Measurements from ENCODE around the gene SLCO2A1.

The SLCO2A1 gene

GRCh38 chr3:134074790-134075567, 45.3 kb upstream of the SLCO2A1 start:
- no peak for TF ChIP-seq CTCF (IDR thresholded peaks at IDR 0.05)

- no peak for TF ChIP-seq CTCF (IDR thresholded peaks at IDR 0.05)
These were observed 44.5 kb upstream of the SLCO2A1 start for GRCh38 chr3:134074001-134074789.

- TF ChIP-seq CTCF (IDR thresholded peaks at IDR 0.05), result no peak
These were observed 43.8 kb upstream of the SLCO2A1 start for GRCh38 chr3:134073583-134073945.

- no peak for TF ChIP-seq CTCF (IDR thresholded peaks at IDR 0.05)
These were observed 43.3 kb upstream of the SLCO2A1 start for GRCh38 chr3:134072881-134073582.

GRCh38 chr3:134068429-134068828, 38.7 kb upstream of the SLCO2A1 start:
- TF ChIP-seq CTCF (IDR thresholded peaks at IDR 0.05), result no peak

- TF ChIP-seq CTCF (IDR thresholded peaks at IDR 0.05), result no peak
These were observed 37.9 kb upstream of the SLCO2A1 start for GRCh38 chr3:134067531-134068161.
